22Rv1 (cell line): Measurements from ENCODE around the gene ITIH2.
"Not testable (repeated sequence)": the region's sequence is repeated elsewhere in the genome, so short reads cannot be mapped to it uniquely, and the experiment has no call there.

Experiments used
- H3K27ac ChIP-seq: fragments of 450-650 bp; 2 replicates; pipeline ENCODE4 v1.5.1; 2017
- ZFX ChIP-seq: fragments of 450-650 bp; IDR thresholded peaks from 2 replicates; pipeline ENCODE4 v1.6.1; 2017; ENCODE audit warnings: antibody characterized with exemption, borderline replicate concordance
- TF ChIP-seq, protein P1 (sequence below): fragments of 450-650 bp; IDR thresholded peaks from 2 replicates; pipeline ENCODE4 v1.5.1; 2017; ENCODE audit warnings: mild to moderate bottlenecking

ITIH2 gene

DNA sequence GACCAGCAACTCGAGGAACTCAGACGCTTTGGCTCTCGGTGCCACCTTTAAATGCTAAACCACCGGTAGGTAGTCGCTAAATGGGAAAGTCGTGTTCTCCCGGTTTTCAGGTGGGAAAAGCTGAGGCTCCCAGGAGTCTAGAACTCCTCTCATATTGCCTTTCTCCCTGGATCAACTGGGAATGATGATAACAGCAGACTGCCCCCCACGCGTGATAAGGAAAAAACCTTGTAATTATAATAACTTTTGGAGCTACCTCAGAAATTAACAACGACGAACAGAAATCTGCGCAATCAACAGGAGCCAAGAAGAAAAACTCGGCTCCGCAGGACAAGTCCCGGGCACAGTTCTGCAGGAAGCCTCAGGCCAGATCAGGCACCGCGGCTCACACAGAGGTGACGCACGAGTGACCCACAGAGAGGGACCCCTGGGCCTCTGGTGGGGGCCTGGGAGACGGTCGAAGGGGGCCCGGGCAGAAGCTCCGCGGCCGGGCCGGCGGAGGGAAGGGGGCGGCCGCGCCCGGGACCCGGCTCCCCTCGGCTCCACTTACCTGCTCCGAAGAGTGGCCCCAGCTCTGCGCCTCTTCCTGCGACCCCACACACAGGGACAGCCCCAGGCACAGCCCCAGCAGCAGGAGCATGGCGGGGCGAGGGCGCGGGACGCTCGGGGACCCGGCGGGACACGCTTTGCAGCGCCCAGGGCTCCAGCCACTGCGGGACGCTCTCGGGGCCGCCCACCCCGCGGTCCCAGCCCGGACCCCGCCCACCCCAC, 36.7 kb upstream of the ITIH2 start, which contains the start of gene ITIH5:
Gene ITIH5, minus strand, starts transcription at position 714 of the 771 bp plus-strand sequence. Its CDS starts 74 bp downstream, at position 640.
- TF ChIP-seq, protein P1, sequence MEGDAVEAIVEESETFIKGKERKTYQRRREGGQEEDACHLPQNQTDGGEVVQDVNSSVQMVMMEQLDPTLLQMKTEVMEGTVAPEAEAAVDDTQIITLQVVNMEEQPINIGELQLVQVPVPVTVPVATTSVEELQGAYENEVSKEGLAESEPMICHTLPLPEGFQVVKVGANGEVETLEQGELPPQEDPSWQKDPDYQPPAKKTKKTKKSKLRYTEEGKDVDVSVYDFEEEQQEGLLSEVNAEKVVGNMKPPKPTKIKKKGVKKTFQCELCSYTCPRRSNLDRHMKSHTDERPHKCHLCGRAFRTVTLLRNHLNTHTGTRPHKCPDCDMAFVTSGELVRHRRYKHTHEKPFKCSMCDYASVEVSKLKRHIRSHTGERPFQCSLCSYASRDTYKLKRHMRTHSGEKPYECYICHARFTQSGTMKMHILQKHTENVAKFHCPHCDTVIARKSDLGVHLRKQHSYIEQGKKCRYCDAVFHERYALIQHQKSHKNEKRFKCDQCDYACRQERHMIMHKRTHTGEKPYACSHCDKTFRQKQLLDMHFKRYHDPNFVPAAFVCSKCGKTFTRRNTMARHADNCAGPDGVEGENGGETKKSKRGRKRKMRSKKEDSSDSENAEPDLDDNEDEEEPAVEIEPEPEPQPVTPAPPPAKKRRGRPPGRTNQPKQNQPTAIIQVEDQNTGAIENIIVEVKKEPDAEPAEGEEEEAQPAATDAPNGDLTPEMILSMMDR, result no peak
- TF ChIP-seq ZFX, result no peak
- H3K27ac ChIP-seq, result no peak within 1 kb of the TSS

DNA sequence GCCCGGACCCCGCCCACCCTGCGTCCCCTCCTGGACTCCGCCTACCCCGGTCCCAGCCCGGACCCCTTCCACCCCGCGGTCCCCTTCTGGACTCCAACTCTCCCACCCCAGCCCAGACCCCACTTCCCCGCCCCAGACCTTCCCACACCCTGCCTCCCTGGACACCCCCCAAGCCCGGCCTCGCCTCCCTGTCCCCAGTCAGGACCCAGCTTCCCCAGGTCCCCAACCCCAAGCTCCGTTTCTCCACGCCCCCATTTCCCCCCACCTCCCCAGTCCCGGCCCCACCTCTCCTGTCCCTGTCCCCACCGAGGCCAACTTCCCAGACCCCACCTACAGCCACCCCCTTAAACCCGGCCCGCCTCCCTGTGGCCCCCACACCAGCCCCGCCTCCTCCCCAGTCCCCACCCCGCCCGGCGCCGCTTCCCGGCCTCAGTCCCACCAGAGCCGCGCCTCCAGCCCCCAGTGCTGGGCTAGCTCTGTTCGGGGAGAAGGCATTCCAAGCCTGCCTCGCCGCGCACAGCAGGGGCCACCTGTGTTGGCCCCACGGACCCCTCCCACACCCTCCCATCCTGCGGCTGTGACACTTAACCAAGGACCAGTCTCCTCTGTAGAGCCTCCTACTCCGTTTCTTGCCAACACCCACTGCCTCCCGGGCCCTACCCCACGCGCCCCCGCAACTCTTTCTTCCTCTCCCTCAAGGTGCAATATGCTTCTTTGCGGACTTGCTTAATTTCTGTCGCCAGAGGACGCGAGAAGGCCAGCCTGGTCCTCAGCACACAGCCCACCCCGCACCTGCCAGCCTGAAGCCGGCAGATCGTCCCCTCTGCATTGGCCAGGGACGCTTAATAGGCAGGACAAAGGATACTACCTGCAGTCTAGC, 35.6 kb upstream of the ITIH2 start:
- no peak overlapping the region for H3K27ac ChIP-seq
- TF ChIP-seq, protein P1, result no peak
- no peak for TF ChIP-seq ZFX

DNA sequence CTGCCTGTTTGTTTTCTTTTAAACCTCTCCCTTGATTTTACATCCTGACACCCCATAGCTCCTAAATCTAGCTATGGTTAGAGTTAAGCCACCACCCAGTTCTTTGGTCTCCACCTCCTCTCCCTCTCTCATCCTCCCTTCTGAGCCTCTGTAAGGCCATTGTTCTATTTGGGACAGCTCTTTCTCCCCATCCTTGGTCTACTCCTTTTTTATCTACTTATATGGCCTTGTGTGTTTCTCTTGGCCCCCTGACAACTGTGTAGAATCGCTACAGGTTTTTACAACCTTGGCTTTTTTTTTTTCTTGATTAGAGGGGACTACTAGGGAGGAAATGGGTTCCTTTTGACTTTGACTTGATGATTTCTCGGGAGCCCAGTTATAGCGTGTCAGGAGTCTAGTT, 33.0 kb upstream of the ITIH2 start:
- TF ChIP-seq ZFX, result no peak
- TF ChIP-seq, protein P1, result no peak

DNA sequence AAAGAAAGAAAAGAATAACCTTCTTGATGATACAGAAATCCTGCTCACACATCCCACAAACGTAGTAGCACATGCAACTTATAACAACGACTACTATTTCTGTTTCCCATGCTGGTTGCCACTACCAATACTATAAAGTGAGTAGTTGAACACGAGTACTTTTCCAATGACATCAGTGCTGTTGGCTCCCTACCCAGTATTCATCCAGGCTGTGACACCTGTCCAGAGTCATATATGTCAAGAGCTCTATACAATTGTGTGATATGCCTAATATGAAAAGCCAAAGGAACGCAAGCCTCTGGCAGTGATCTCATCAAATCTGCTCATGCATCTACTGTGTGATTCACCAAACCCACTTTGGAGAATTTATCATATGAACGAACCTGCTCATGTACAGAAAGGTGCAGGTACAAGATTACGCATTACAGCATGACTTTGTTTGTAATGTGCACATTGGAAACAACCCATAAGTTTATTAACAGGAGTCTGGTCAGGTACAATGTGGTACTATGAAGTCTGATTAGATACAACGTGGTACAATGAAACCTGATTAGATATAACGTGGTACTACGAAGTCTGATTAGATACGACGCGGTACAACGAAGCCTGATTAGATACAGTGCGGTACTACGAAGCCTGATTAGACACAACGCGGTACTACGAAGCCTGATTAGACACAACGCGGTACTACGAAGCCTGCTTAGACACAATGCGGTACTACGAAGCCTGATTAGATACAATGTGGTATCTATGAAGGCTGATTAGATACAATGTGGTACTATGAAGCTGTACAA, 30.6 kb upstream of the ITIH2 start:
- H3K27ac ChIP-seq, result no peak overlapping the region
- TF ChIP-seq, protein P1, result no peak
- no peak for TF ChIP-seq ZFX

More for the DNA sequence above, 33.0 kb upstream of the ITIH2 start:
- H3K27ac ChIP-seq, result no peak overlapping the region

DNA sequence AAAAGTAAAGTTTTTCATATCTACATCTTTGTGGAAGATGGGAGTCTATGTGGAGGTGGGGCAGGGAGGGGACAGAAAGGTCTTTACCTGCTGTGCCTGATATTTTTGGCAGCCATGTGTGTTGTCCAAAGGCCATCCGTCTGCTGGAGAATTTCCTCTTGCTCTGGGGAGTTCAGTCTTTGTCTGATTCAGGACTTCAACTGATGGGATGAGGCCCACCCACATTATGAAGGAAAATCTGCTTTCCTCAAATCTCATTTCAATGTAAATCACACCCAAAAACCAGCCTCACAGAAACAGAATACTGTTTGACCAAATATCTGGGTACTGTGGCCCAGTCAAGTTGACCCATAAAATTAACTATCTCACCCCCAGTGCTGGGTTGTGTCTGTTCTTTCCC, 23.9 kb upstream of the ITIH2 start:
- TF ChIP-seq, protein P1, result no peak
- no peak for TF ChIP-seq ZFX
- no peak overlapping the region for H3K27ac ChIP-seq

DNA sequence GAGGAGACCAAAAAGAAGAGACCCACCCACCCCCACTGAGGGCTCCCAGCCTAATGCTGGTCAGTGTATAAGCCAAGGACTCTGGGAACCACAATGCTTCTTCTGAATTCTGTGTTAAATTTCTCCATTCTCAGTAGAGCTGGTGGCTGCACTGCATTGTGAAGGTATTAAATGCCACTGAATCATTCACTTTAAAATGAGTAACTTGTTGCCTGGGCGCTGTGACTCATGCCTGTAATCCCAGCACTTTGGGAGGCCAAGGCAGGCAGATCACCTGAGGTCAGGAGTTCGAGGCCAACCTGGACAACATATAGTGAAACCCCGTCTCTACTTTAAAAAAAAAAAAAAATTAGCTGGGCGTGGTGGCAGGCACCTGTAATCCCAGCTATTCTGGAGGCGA, 23.0 kb upstream of the ITIH2 start:
- H3K27ac ChIP-seq, result not testable (repeated sequence)
